Bronchial epithelial cell (primary cell): ENCODE results near the gene GAA. TPM values are rescaled to one million over a fixed set of nuclear protein-coding genes. Genes with fewer than 3 reads are reported as not detected.
A peak's percentile ranks its signal among the peaks of the same experiment; 100 is the strongest.

Experiments
- DNase-seq: peaks from one replicate; pipeline ENCODE4 v3.0.0-alpha.2; 2010; ENCODE audit warnings: low read depth
- FAIRE-seq: peaks from 2 replicates; lab custom pipeline; 2011; peaks lifted over from hg19 to GRCh38; lab: Jason Lieb, UNC
- H3K27me3 ChIP-seq: 2 replicates; pipeline ENCODE4 v1.5.1; 2011; ENCODE audit warnings: low read length; ENCODE audit not compliant: control insufficient read depth, insufficient read depth
- H3K36me3 ChIP-seq: 2 replicates; pipeline ENCODE4 v1.5.1; 2011; ENCODE audit warnings: low read length; ENCODE audit not compliant: control insufficient read depth, insufficient read depth
- H3K4me3 ChIP-seq: 2 replicates; pipeline ENCODE4 v1.5.1; 2011; ENCODE audit warnings: mild to moderate bottlenecking, low read depth, low read length, control low read depth
- total RNA-seq: library from RNA; depleted of rRNA; stranded (reverse); fragments of >200 nt; gene quantifications from 2 replicates; pipeline ENCODE4 v1.2.1, GENCODE V29; 2014
- TF ChIP-seq, protein P1 (sequence below): IDR thresholded peaks from 2 replicates; pipeline ENCODE4 v1.5.1; 2011; ENCODE audit warnings: mild to moderate bottlenecking, moderate library complexity, low read length, control low read depth, inconsistent platforms; ENCODE audit not compliant: insufficient read depth, severe bottlenecking

Gene GAA
- total RNA-seq, 1 donor from 2014 or later, result 21.1 TPM

DNA sequence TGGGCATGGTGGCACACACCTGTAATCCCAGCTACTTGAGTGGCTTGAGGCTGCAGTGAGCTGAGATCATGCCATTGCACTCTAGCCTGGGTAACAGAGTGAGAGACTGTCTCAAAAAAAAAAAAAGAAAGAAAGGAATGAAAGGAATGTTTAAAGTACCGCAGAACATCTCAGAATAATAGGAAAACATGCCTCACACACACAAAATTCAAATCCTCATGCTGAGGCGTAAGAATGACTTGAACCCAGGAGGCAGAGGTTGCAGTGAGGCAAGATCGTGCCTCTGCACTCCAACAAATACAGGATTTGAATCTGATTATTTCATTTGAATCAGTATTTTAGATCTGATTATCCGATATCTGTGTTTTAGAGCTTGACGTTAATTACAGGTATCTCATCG, 21.3 kb upstream of the GAA start:
- TF ChIP-seq, protein P1, sequence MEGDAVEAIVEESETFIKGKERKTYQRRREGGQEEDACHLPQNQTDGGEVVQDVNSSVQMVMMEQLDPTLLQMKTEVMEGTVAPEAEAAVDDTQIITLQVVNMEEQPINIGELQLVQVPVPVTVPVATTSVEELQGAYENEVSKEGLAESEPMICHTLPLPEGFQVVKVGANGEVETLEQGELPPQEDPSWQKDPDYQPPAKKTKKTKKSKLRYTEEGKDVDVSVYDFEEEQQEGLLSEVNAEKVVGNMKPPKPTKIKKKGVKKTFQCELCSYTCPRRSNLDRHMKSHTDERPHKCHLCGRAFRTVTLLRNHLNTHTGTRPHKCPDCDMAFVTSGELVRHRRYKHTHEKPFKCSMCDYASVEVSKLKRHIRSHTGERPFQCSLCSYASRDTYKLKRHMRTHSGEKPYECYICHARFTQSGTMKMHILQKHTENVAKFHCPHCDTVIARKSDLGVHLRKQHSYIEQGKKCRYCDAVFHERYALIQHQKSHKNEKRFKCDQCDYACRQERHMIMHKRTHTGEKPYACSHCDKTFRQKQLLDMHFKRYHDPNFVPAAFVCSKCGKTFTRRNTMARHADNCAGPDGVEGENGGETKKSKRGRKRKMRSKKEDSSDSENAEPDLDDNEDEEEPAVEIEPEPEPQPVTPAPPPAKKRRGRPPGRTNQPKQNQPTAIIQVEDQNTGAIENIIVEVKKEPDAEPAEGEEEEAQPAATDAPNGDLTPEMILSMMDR, result no peak
- FAIRE-seq, result no peak

DNA sequence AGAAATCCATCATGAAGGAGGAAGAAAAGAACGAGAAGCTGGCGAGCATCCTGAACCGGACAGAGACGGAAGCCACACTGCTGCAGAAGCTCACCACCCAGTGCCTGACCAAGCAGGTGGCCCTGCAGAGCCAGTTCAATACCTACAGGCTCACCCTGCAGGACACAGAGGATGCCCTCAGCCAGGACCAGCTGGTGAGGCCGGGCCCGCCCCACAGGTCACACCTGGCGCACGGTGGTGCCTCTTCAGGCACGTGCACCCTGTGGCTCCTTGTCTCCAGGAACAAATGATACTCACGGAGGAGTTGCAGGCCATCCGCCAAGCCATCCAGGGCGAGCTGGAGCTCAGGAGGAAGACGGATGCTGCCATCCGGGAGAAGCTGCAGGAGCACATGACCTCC, 19.8 kb upstream of the GAA start:
- TF ChIP-seq, protein P1, result no peak
- FAIRE-seq (no peak), DNase-seq (no peak)
- Histone ChIP-seq H3K4me3 (no peak overlapping the region), H3K27me3 (no peaks in the 10 kb centered on the region), H3K36me3 (no peaks in the 10 kb centered on the region)

More for the DNA sequence above, 21.3 kb upstream of the GAA start:
- peak; percentile 12 for DNase-seq
- no peak overlapping the region for H3K4me3 ChIP-seq
- H3K36me3 ChIP-seq, result no peaks in the 10 kb centered on the region
- no peaks in the 10 kb centered on the region for H3K27me3 ChIP-seq

DNA sequence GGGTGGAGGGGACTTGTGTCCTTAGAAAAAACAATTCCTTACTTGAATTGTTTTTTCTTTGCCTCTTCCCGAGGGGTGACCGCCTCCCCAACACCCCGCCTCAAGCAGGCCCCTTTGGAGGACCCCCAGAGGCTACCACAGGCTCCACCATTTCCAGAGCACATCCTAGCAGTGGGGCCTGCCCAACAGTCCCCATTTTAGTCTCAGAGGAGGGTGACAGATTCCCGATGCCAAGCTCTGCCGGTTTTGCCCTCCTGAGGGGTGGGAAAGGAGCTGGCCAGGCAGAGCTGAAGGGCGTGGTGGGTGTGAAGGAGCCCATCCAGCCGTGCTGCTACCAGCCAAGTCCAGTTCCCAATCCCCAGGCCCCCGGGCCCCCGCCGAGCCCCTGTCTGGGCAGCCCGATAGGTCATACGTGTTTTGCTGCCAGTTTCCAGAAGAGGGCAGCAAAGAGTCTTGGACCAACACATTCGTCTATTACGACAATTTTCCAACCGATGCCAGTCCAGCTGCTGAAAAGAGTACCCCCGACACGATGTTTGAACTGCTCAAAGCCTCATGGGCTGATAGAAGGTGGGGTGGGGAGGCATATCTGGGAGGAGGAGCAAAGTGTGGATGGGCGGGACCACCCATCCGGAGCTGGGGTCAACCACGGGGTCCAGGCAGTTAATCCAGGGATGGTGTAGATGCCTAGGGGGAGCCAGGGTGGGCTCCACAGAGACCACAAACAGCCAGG, 18.8 kb upstream of the GAA start:
- H3K4me3 ChIP-seq, result no peak overlapping the region
- no peak for FAIRE-seq
- peak; percentile 61 for DNase-seq
- no peaks in the 10 kb centered on the region for H3K36me3 ChIP-seq
- no peaks in the 10 kb centered on the region for H3K27me3 ChIP-seq
- TF ChIP-seq, protein P1, result peak; percentile 81

DNA sequence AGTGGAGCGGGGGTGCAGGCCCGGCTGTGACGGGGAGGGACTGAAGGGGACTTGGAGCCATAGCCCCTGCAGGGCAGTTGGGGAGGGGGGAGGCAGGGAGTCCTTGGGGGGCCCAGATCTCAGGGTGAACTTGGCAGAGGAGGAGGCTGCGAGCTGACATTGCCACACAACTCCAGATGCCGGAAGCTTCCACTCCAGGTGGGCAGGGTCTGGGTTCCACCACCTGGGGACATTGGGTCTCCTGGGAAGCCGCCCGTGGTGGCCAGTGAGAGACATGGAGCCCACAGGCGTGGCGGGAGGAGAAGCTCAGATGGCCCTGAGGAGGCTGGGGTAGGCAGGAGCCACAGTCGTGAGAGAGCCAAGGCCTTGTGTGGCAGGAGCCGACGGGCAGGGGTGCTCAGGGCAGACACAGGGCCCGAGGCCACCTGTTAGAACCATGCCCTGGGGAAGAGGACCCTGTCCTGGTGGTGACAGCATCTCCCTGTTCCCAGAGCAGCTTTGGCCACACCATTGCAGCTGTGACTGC, 18.2 kb upstream of the GAA start:
- Histone ChIP-seq H3K27me3 (no peaks in the 10 kb centered on the region), H3K4me3 (no peak overlapping the region), H3K36me3 (no peaks in the 10 kb centered on the region)
- TF ChIP-seq, protein P1, result no peak
- FAIRE-seq, result no peak
- DNase-seq, result no peak

DNA sequence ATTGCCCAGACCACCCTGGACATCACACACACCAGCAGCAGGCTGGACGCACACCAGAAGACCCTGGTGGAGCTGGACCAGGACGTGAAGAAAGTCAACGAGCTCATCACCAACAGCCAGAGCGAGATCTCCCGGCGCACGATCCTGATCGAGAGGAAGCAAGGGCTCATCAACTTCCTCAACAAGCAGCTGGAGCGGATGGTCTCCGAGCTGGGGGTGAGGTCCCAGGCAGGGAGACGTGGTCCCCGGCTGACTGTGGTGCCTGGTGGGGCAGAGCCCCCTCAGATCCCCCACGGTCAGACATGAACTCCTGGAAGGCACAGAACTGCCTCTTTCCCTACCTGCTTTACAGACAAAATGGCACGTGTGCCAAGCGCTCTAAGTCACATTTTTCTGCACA, 16.6 kb upstream of the GAA start:
- DNase-seq, result no peak
- TF ChIP-seq, protein P1, result no peak
- no peaks in the 10 kb centered on the region for H3K36me3 ChIP-seq
- H3K4me3 ChIP-seq, result no peak overlapping the region
- H3K27me3 ChIP-seq, result no peaks in the 10 kb centered on the region
- peak; percentile 47 for FAIRE-seq
